K562 (cell line): ENCODE results near the gene CCDC28B. TPM values are rescaled to one million over a fixed set of nuclear protein-coding genes. Genes with fewer than 3 reads are reported as not detected.

ENCODE experiments used
- CSDE1 ChIP-seq, 2 experiments: fragments of 450-650 bp; IDR thresholded peaks; 2 replicates each; pipeline ENCODE4 v1.6.1; 2016; ENCODE audit warnings: mild to moderate bottlenecking in 1 of 2
- DNMT1 ChIP-seq: fragments of 450-650 bp; IDR thresholded peaks from 2 replicates; pipeline ENCODE4 v1.6.1; 2016; ENCODE audit warnings: antibody characterized with exemption, mild to moderate bottlenecking
- ETS2 ChIP-seq: IDR thresholded peaks from 2 replicates; pipeline ENCODE4 v1.6.1; 2016; ENCODE audit warnings: borderline replicate concordance, missing genetic modification characterization, mild to moderate bottlenecking, moderate library complexity, missing compliant biosample characterization; ENCODE audit not compliant: poor library complexity, severe bottlenecking
- GTF2A2 ChIP-seq: IDR thresholded peaks from 2 replicates; pipeline ENCODE4 v1.6.1; 2016; ENCODE audit warnings: mild to moderate bottlenecking, missing genetic modification characterization, missing compliant biosample characterization
- HMG20A ChIP-seq: fragments of 450-650 bp; formaldehyde crosslinking; conservative IDR thresholded peaks from 2 replicates; pipeline ENCODE4 v1.4.0; 2020; ENCODE audit warnings: mild to moderate bottlenecking, mixed read lengths
- HNRNPH1 ChIP-seq: fragments of 200-400 bp; formaldehyde crosslinking; optimal IDR thresholded peaks from 2 replicates; pipeline ENCODE3; 2017; ENCODE audit warnings: low read depth, mild to moderate bottlenecking, low read length, moderate library complexity
- KLF1 ChIP-seq: fragments of 450-650 bp; IDR thresholded peaks from 2 replicates; pipeline ENCODE4 v1.6.1; 2016; ENCODE audit warnings: missing genetic modification characterization, missing compliant biosample characterization
- LCOR ChIP-seq: sonication (generic); formaldehyde crosslinking; IDR thresholded peaks from 2 replicates; pipeline ENCODE4 v1.8.0; 2022; ENCODE audit warnings: mild to moderate bottlenecking, missing genetic modification reagents
- MAFG ChIP-seq: fragments of 450-650 bp; conservative IDR thresholded peaks from 2 replicates; pipeline ENCODE4 v1.6.1; 2016; ENCODE audit warnings: missing genetic modification characterization, missing compliant biosample characterization
- MCM3 ChIP-seq: fragments of 450-650 bp; IDR thresholded peaks from 2 replicates; pipeline ENCODE4 v1.6.1; 2016
- MTA3 ChIP-seq: fragments of 450-650 bp; formaldehyde crosslinking; IDR thresholded peaks from 2 replicates; pipeline ENCODE4 v1.6.1; 2017; ENCODE audit warnings: mild to moderate bottlenecking, borderline replicate concordance
- MXI1 ChIP-seq: IDR thresholded peaks from 2 replicates; pipeline ENCODE4 v1.6.1; 2011; ENCODE audit warnings: low read depth, mild to moderate bottlenecking, improper control_type of control experiment, low read length
- NEUROD1 ChIP-seq: fragments of 150-350 bp; IDR thresholded peaks from 2 replicates; pipeline ENCODE4 v1.6.1; 2014; ENCODE audit warnings: borderline replicate concordance, low read length, low read depth; ENCODE audit not compliant: partially characterized antibody
- NFRKB ChIP-seq: fragments of 450-650 bp; IDR thresholded peaks from 2 replicates; pipeline ENCODE4 v1.6.1; 2016; ENCODE audit warnings: low read depth
- RBM14 ChIP-seq: fragments of 200-400 bp; formaldehyde crosslinking; IDR thresholded peaks from 2 replicates; pipeline ENCODE4 v1.6.1; 2018; ENCODE audit warnings: low read depth, mild to moderate bottlenecking, low read length, moderate library complexity, borderline replicate concordance; ENCODE audit not compliant: insufficient read depth
- RHOXF2B ChIP-seq: fragments of 250-450 bp; sonication (Bioruptor Pico); conservative IDR thresholded peaks from 2 replicates; pipeline ENCODE4 v1.5.1; 2021
- ZBTB8A ChIP-seq: fragments of 450-650 bp; IDR thresholded peaks from 2 replicates; pipeline ENCODE4 v1.6.1; 2018; ENCODE audit warnings: mild to moderate bottlenecking, moderate library complexity; ENCODE audit not compliant: partially characterized antibody
- ZNF197 ChIP-seq: fragments of 200-800 bp; sonication (Bioruptor generic); IDR thresholded peaks from 2 replicates; pipeline ENCODE4 v1.6.1; 2016; ENCODE audit warnings: low read depth, missing genetic modification characterization, missing compliant biosample characterization
- ZNF707 ChIP-seq: fragments of 250-450 bp; sonication (Bioruptor Pico); conservative IDR thresholded peaks from 2 replicates; pipeline ENCODE4 v1.8.0; 2022; ENCODE audit warnings: inconsistent platforms, mild to moderate bottlenecking, moderate library complexity
- ZNF75A ChIP-seq: fragments of 450-650 bp; formaldehyde crosslinking; IDR thresholded peaks from 2 replicates; pipeline ENCODE4 v1.4.0; 2020; ENCODE audit warnings: mild to moderate bottlenecking
- polyA plus RNA-seq, 8 experiments: library from polyadenylated mRNA; depleted of rRNA in 4 of 8; stranded (reverse) in 5 of 8; unstranded in 3 of 8; fragments of >200 nt; fragmentation: Nextera tagmentation in 2 of 8; fragmentation: Illumina TruSeq in 1 of 8; extraction: Ambion mirVana in 2 of 8; extraction: Trizol in 1 of 8; gene quantifications; 2 replicates each; pipeline versions ENCODE4 v1.2.1 to v1.2.3, GENCODE V29; 2011 to 2014; ENCODE audit warnings: inconsistent platforms in 1 of 8, missing spikeins in 1 of 8
- total RNA-seq, 7 experiments: library from RNA; depleted of rRNA in 6 of 7; stranded (reverse); fragments of >200 nt in 6 of 7; fragmentation: Illumina TruSeq in 2 of 7; extraction: Trizol in 2 of 7; gene quantifications; 2 replicates each; pipeline versions ENCODE4 v1.2.1 to v1.2.3, GENCODE V29; 2011 to 2021; ENCODE audit warnings: low replicate concordance in 1 of 7
- TF ChIP-seq, protein P1 (sequence below): fragments of 450-650 bp; IDR thresholded peaks from 2 replicates; pipeline ENCODE4 v1.6.1; 2016; ENCODE audit warnings: low read depth

CCDC28B gene
- total and polyA plus RNA-seq, 9 of the 15 experiments (the other 6 are each of a cell fraction or from before 2014, with no cell fraction given): 5.7 to 54.5 (median 31.7) TPM

DNA sequence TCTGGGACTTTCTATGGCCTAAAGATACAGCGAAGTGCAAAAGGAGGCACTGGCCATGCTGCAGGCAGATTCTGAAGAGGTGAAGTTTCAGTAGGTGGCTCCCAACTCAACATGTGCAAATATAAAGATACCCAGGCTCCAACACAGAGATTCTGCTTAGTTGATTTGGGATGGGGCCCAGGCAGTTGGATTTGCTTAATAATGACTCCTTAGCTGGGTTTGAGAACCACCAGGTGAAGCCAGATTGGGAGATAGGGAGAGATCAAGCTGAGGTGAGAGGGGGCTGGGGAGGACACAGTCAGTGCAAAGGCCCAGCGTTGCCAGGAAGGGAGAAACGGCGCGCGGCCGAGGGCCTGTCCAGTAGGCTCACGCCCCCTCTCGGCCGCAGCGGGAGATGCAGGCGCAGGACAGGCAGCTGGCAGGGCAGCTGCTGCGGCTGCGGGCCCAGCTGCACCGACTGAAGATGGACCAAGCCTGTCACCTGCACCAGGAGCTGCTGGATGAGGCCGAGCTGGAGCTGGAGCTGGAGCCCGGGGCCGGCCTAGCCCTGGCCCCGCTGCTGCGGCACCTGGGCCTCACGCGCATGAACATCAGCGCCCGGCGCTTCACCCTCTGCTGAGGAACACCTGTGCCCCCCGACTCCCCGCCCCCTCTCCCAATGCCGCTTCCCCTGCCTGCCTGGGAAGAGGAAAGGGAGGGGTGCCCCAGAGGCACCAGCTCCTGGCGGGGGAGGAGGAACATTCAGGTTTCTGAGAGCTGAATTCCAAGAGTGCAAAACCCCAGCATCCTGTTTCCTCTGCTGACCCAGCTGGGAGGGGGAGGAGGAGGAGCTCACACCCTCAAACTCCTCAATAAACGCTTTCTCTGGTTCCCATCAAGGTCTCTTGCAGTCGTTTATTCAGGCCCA lies 47.8 kb downstream of the CCDC28B start (continued):
- TF ChIP-seq MAFG (tag) (no peak), MCM3 (no peak), ZNF197 (CRISPR knock-in tag) (no peak), NFRKB (no peak), RBM14 (no peak), MTA3 (peak; percentile 68; the same call in 1 of the 2 replicates), HNRNPH1 (no peak), ZNF75A (CRISPR knock-in tag) (no peak), ZBTB8A (no peak), ZNF707 (CRISPR knock-in tag) (no peak), ETS2 (tag) (no peak), NEUROD1 (peak; percentile 52), HMG20A (CRISPR knock-in tag) (no peak), GTF2A2 (tag) (no peak), RHOXF2B (no peak), MXI1 (no peak), KLF1 (tag) (no peak), LCOR (0 out of 2 replicates have a peak, but pooled peaks have one; percentile 48), DNMT1 (no peak), CSDE1 (IDR thresholded peaks at IDR 0.05) (no peak)
- TF ChIP-seq, protein P1, sequence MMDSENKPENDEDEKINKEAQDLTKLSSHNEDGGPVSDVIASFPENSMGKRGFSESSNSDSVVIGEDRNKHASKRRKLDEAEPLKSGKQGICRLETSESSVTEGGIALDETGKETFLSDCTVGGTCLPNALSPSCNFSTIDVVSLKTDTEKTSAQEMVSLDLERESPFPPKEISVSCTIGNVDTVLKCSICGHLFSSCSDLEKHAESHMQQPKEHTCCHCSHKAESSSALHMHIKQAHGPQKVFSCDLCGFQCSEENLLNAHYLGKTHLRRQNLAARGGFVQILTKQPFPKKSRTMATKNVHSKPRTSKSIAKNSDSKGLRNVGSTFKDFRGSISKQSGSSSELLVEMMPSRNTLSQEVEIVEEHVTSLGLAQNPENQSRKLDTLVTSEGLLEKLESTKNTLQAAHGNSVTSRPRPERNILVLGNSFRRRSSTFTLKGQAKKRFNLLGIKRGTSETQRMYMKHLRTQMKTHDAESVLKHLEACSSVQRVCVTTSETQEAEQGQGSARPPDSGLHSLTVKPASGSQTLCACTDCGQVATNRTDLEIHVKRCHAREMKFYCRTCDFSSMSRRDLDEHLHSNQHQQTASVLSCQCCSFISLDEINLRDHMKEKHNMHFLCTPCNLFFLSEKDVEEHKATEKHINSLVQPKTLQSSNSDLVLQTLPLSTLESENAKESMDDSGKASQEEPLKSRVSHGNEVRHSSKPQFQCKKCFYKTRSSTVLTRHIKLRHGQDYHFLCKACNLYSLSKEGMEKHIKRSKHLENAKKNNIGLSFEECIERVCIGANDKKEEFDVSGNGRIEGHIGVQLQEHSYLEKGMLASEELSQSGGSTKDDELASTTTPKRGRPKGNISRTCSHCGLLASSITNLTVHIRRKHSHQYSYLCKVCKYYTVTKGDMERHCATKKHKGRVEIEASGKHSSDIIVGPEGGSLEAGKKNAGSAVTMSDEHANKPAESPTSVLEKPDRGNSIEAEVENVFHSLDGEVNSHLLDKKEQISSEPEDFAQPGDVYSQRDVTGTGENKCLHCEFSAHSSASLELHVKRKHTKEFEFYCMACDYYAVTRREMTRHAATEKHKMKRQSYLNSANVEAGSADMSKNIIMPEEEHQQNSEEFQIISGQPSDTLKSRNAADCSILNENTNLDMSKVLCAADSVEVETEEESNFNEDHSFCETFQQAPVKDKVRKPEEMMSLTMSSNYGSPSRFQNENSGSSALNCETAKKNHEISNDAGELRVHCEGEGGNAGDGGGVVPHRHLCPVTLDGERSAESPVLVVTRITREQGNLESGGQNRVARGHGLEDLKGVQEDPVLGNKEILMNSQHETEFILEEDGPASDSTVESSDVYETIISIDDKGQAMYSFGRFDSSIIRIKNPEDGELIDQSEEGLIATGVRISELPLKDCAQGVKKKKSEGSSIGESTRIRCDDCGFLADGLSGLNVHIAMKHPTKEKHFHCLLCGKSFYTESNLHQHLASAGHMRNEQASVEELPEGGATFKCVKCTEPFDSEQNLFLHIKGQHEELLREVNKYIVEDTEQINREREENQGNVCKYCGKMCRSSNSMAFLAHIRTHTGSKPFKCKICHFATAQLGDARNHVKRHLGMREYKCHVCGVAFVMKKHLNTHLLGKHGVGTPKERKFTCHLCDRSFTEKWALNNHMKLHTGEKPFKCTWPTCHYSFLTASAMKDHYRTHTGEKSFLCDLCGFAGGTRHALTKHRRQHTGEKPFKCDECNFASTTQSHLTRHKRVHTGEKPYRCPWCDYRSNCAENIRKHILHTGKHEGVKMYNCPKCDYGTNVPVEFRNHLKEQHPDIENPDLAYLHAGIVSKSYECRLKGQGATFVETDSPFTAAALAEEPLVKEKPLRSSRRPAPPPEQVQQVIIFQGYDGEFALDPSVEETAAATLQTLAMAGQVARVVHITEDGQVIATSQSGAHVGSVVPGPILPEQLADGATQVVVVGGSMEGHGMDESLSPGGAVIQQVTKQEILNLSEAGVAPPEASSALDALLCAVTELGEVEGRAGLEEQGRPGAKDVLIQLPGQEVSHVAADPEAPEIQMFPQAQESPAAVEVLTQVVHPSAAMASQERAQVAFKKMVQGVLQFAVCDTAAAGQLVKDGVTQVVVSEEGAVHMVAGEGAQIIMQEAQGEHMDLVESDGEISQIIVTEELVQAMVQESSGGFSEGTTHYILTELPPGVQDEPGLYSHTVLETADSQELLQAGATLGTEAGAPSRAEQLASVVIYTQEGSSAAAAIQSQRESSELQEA: peak; percentile 70
